CD4-positive, alpha-beta T cell (primary cell): ENCODE data around the gene RBMS3. TPM values are rescaled to one million over a fixed set of nuclear protein-coding genes. Genes with fewer than 3 reads are reported as not detected.

Source experiments
- ATAC-seq: fragments of 200-7000 bp; cut with Tn5 transposase; one replicate; pipeline ENCODE4 v1.10.0; 2022; ENCODE audit warnings: mild to moderate bottlenecking; ENCODE audit not compliant: poor library complexity
- CTCF ChIA-PET: fragments of 350-600 bp; sonication (Branson Sonifier 250); formaldehyde crosslinking; loops from one replicate; lab custom pipeline; 2021; ENCODE audit warnings: antibody characterized with exemption, inconsistent platforms; lab: Charles Lee
- POLR2A ChIA-PET: fragments of 350-600 bp; sonication (Branson Sonifier 250); formaldehyde crosslinking; loops from one replicate; lab custom pipeline; 2021; ENCODE audit warnings: antibody characterized with exemption, inconsistent platforms; lab: Charles Lee
- DNase-seq, 14 experiments: peaks; one replicate each; pipeline ENCODE4 v3.0.0-alpha.2; 2013 to 2020; ENCODE audit warnings: mixed read lengths in 2 of 14
- H3K27ac ChIP-seq, 2 donors: one replicate each; pipeline versions ENCODE4 v1.5.1 to v1.7.0; 2013; ENCODE audit warnings: low read length in 2 of 2, low read depth in 1 of 2, mild to moderate bottlenecking in 1 of 2
- H3K27me3 ChIP-seq, 2 experiments: 1 replicate in 1 of 2; 2 replicates in 1 of 2; pipeline versions ENCODE4 v1.6.1 to v1.7.0; 2013; ENCODE audit warnings: low read length in 2 of 2, control low read depth in 1 of 2, mild to moderate bottlenecking in 1 of 2, moderate library complexity in 1 of 2; ENCODE audit not compliant: insufficient read depth in 2 of 2, control insufficient read depth in 1 of 2
- H3K36me3 ChIP-seq: one replicate; pipeline ENCODE4 v1.6.1; 2013; ENCODE audit warnings: low read length, control low read depth; ENCODE audit not compliant: insufficient read depth
- H3K4me1 ChIP-seq: one replicate; pipeline ENCODE4 v1.6.1; 2013; ENCODE audit warnings: low read length, control low read depth; ENCODE audit not compliant: insufficient read depth
- H3K4me3 ChIP-seq: one replicate; pipeline ENCODE4 v1.5.1; 2013; ENCODE audit warnings: mild to moderate bottlenecking, low read length, moderate library complexity
- H3K9me3 ChIP-seq, 2 experiments: 1 replicate in 1 of 2; 2 replicates in 1 of 2; pipeline versions ENCODE4 v1.6.1 to v1.7.0; 2013; ENCODE audit warnings: low read length in 2 of 2, mild to moderate bottlenecking in 2 of 2, control low read depth in 1 of 2, moderate library complexity in 1 of 2; ENCODE audit not compliant: control insufficient read depth in 1 of 2, insufficient read depth in 1 of 2
- H3K27ac Mint-ChIP-seq: one replicate; pipeline ENCODE4 v1.8.0; 2020; ENCODE audit warnings: mixed read lengths
- H3K27me3 Mint-ChIP-seq: one replicate; pipeline ENCODE4 v1.8.0; 2021; ENCODE audit warnings: mixed read lengths
- H3K36me3 Mint-ChIP-seq: one replicate; pipeline ENCODE4 v1.8.0; 2021; ENCODE audit warnings: low read depth, mixed read lengths
- H3K4me1 Mint-ChIP-seq: one replicate; pipeline ENCODE4 v1.8.0; 2021; ENCODE audit warnings: low read depth, mixed read lengths
- H3K4me3 Mint-ChIP-seq: one replicate; pipeline ENCODE4 v1.8.0; 2020; ENCODE audit warnings: mild to moderate bottlenecking, mixed read lengths
- H3K9me3 Mint-ChIP-seq: one replicate; pipeline ENCODE4 v1.8.0; 2020; ENCODE audit warnings: mixed read lengths
- intact Hi-C, 2 experiments: fragments of 100-400 bp; cut with DNase I in 1 of 2; cut with micrococcal nuclease in 1 of 2; formaldehyde crosslinking; loops; one replicate each; pipeline versions ENCODE4 v1.15.1 to v1.9.0; 2023 to 2025; cut with DNase I, micrococcal nuclease
- total RNA-seq, 174 experiments: library from RNA in 2 of 174; stranded (reverse) in 2 of 174; gene quantifications; one replicate each; pipeline ENCODE4 v1.2.3 and lab custom pipeline; 2021 to 2026
- TF ChIP-seq, protein P1 (sequence below): fragments of 200-600 bp; IDR thresholded peaks from one replicate; pipeline ENCODE4 v1.8.0; 2022; ENCODE audit warnings: antibody characterized with exemption, mild to moderate bottlenecking

Gene RBMS3
- total RNA-seq, 2 experiments from 2014 or later, result 1.6 to 1.7 TPM

DNA sequence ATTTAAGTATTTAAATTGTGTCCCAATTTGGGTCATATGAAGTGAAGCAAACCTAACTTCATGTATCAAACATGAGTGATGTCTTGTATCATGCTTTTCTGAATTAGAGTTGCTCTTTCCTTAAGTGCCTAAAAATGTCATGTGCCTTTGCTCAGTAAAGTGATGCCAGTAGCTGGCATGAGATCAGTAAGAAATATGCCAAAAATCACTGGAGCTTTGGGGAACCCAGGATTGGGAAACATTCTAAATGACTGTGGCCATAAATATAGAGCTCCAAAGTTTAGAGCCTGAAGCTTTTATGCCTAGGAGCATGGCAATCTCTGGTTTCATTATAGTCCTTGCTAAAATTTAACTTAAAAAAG is 33.8 kb downstream of the RBMS3 start:
- Histone ChIP-seq H3K27ac (no peak overlapping the region), H3K36me3 (no peaks in the 10 kb centered on the region), H3K9me3 (no peaks in the 10 kb centered on the region), H3K4me3 (no peak overlapping the region), H3K27me3 (no peaks in the 10 kb centered on the region), H3K4me1 (no peaks in the 10 kb centered on the region)
- ATAC-seq, result no peak
- no peak overlapping the region for H3K27ac Mint-ChIP-seq
- no peaks in the 10 kb centered on the region for H3K36me3 Mint-ChIP-seq
- CTCF ChIA-PET, result no interaction called here
- intact Hi-C loops, result no loop called here
- POLR2A ChIA-PET, result no interaction called here
- no peaks in the 10 kb centered on the region for H3K27me3 Mint-ChIP-seq
- no peaks in the 10 kb centered on the region for H3K9me3 Mint-ChIP-seq
- TF ChIP-seq, protein P1, sequence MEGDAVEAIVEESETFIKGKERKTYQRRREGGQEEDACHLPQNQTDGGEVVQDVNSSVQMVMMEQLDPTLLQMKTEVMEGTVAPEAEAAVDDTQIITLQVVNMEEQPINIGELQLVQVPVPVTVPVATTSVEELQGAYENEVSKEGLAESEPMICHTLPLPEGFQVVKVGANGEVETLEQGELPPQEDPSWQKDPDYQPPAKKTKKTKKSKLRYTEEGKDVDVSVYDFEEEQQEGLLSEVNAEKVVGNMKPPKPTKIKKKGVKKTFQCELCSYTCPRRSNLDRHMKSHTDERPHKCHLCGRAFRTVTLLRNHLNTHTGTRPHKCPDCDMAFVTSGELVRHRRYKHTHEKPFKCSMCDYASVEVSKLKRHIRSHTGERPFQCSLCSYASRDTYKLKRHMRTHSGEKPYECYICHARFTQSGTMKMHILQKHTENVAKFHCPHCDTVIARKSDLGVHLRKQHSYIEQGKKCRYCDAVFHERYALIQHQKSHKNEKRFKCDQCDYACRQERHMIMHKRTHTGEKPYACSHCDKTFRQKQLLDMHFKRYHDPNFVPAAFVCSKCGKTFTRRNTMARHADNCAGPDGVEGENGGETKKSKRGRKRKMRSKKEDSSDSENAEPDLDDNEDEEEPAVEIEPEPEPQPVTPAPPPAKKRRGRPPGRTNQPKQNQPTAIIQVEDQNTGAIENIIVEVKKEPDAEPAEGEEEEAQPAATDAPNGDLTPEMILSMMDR, result no peak
- H3K4me3 Mint-ChIP-seq, result no peak overlapping the region
- H3K4me1 Mint-ChIP-seq, result no peaks in the 10 kb centered on the region
- DNase-seq, result no peak

DNA sequence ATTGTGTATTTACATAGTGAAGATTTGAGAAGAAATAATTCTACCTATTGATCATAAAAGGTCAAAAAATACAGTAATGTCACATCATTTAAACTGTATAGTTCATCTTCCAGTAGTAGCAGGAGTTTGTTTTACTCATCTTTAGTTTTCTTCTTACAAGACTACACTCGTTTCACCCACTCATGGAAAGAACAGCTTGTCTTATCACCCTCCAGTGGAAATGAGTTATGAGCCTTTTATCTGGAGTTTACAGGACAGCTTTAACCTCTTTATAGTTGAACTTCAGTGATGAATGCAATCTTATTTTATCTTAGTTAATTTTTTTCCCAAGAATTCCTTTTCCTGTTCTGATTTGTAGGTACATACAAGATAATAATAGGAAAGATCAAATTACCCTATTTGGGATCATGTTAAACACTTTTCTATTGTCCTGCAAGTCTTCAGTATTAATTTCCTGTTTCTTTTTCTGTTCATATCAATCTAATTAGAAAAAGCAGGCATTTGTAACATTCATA is 36.8 kb downstream of the RBMS3 start:
- Histone ChIP-seq H3K4me3 (no peak overlapping the region), H3K9me3 (no peaks in the 10 kb centered on the region), H3K36me3 (no peaks in the 10 kb centered on the region), H3K4me1 (no peaks in the 10 kb centered on the region), H3K27me3 (no peaks in the 10 kb centered on the region), H3K27ac (no peak overlapping the region)
- Mint-ChIP-seq H3K27ac (no peak overlapping the region), H3K4me3 (no peak overlapping the region), H3K9me3 (no peaks in the 10 kb centered on the region), H3K4me1 (no peaks in the 10 kb centered on the region), H3K36me3 (no peaks in the 10 kb centered on the region), H3K27me3 (no peaks in the 10 kb centered on the region)
- intact Hi-C loops, result no loop called here
- CTCF ChIA-PET, result no interaction called here
- POLR2A ChIA-PET, result no interaction called here
- TF ChIP-seq, protein P1, result no peak
- no peak for ATAC-seq
- DNase-seq, result no peak

DNA sequence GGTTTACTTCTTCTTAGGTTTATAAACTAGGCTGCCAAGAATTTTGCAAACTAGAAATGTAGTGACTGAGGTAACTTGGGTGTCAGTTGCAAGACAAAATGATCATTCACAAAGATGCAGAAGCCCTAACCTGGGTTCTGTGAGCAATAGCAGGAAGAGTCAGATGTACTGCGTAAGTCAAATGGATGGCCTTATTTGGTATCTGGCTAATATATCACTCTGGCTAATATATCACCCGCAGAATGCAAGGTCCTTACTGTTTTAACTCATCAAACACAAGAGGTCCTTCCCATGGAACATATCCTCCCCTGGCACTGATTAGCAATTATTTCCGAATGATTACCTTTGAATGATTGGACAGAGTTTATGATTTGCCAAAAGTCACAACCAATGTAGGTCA is 37.4 kb downstream of the RBMS3 start:
- TF ChIP-seq, protein P1, result no peak
- no peak overlapping the region for H3K27ac Mint-ChIP-seq
- H3K9me3 ChIP-seq, result no peaks in the 10 kb centered on the region
- no peaks in the 10 kb centered on the region for H3K36me3 Mint-ChIP-seq
- CTCF ChIA-PET, result no interaction called here
- no peaks in the 10 kb centered on the region for H3K27me3 Mint-ChIP-seq
- H3K4me3 Mint-ChIP-seq, result no peak overlapping the region
- no peaks in the 10 kb centered on the region for H3K9me3 Mint-ChIP-seq
- H3K4me1 Mint-ChIP-seq, result no peaks in the 10 kb centered on the region
- no peak for ATAC-seq
- intact Hi-C loops, result no loop called here
- no peaks in the 10 kb centered on the region for H3K4me1 ChIP-seq
- H3K4me3 ChIP-seq, result no peak overlapping the region
- H3K27me3 ChIP-seq, result no peaks in the 10 kb centered on the region
- no peak overlapping the region for H3K27ac ChIP-seq
- no peaks in the 10 kb centered on the region for H3K36me3 ChIP-seq
- no peak for DNase-seq
- POLR2A ChIA-PET, result no interaction called here
